HEK293 (cell line): Measurements from ENCODE around the gene IFNG.

Experiments used
- CTCF ChIA-PET: fragments of 350-600 bp; formaldehyde crosslinking; extraction: SDS; loops from one replicate; lab custom pipeline; 2021; ENCODE audit warnings: antibody characterized with exemption; lab: Yijun Ruan, JAX
- POLR2A ChIA-PET: fragments of 300-600 bp; formaldehyde crosslinking; extraction: SDS; loops from one replicate; lab custom pipeline; 2020; ENCODE audit warnings: antibody characterized with exemption, inconsistent platforms; lab: Yijun Ruan, JAX
- H3K27ac ChIP-seq: fragments of 200-500 bp; sonication (Bioruptor generic); 2 replicates; pipeline ENCODE4 v1.5.1; 2014; ENCODE audit warnings: low read depth, low read length, control low read depth, inconsistent platforms; ENCODE audit errors: extremely low read depth
- H3K36me3 ChIP-seq, 2 experiments: fragments of 200-500 bp in 1 of 2; sonication (Bioruptor generic) in 1 of 2; 1 replicate in 1 of 2; 2 replicates in 1 of 2; pipeline ENCODE4 v1.5.1; 2014 to 2017; ENCODE audit warnings: inconsistent platforms in 2 of 2, low read length in 2 of 2; ENCODE audit not compliant: control insufficient read depth in 2 of 2, insufficient read depth in 1 of 2
- H3K4me1 ChIP-seq: fragments of 200-500 bp; sonication (Bioruptor generic); 2 replicates; pipeline ENCODE4 v1.5.1; 2014; ENCODE audit warnings: mild to moderate bottlenecking, low read length, inconsistent platforms; ENCODE audit not compliant: control insufficient read depth, insufficient read depth
- H3K4me3 ChIP-seq: 2 replicates; pipeline ENCODE4 v1.5.1; 2011; ENCODE audit warnings: low read depth, mild to moderate bottlenecking, control low read depth, low read length, moderate library complexity
- H3K9me3 ChIP-seq: fragments of 200-500 bp; sonication (Bioruptor generic); 2 replicates; pipeline ENCODE4 v1.5.1; 2014; ENCODE audit warnings: low read depth, low read length, inconsistent platforms; ENCODE audit not compliant: control insufficient read depth, insufficient read depth
- BCL11B ChIP-seq: fragments of 450-650 bp; formaldehyde crosslinking; IDR thresholded peaks from 2 replicates; pipeline ENCODE4 v1.5.1; 2016; ENCODE audit warnings: low read depth, missing biosample characterization, missing genetic modification characterization
- EGR2 ChIP-seq: fragments of 450-650 bp; formaldehyde crosslinking; IDR thresholded peaks from 2 replicates; pipeline ENCODE4 v1.5.1; 2016; ENCODE audit warnings: low read depth, missing biosample characterization, missing genetic modification characterization
- HOXD13 ChIP-seq: sonication (generic); formaldehyde crosslinking; IDR thresholded peaks from 2 replicates; pipeline ENCODE4 v1.8.0; 2022; ENCODE audit warnings: missing genetic modification reagents, borderline replicate concordance
- PBX3 ChIP-seq: sonication (generic); formaldehyde crosslinking; IDR thresholded peaks from 2 replicates; pipeline ENCODE4 v1.8.1; 2022; ENCODE audit warnings: mild to moderate bottlenecking, moderate library complexity, missing genetic modification reagents
- PRDM4 ChIP-seq: fragments of 450-650 bp; formaldehyde crosslinking; IDR thresholded peaks from 2 replicates; pipeline ENCODE4 v1.5.1; 2017; ENCODE audit warnings: missing biosample characterization, missing genetic modification characterization
- SP3 ChIP-seq: fragments of 450-650 bp; formaldehyde crosslinking; IDR thresholded peaks from 2 replicates; pipeline ENCODE4 v1.5.1; 2016; ENCODE audit warnings: missing biosample characterization, missing genetic modification characterization
- TCF7L2 ChIP-seq: IDR thresholded peaks from 2 replicates; pipeline ENCODE4 v1.6.1; 2011; ENCODE audit warnings: low read depth, mild to moderate bottlenecking, inconsistent platforms, low read length, moderate library complexity, borderline replicate concordance
- WT1 ChIP-seq: fragments of 450-650 bp; formaldehyde crosslinking; IDR thresholded peaks from 2 replicates; pipeline ENCODE4 v1.5.1; 2016; ENCODE audit warnings: missing biosample characterization, missing genetic modification characterization
- ZBTB20 ChIP-seq: fragments of 450-650 bp; formaldehyde crosslinking; IDR thresholded peaks from 2 replicates; pipeline ENCODE4 v1.5.1; 2016; ENCODE audit warnings: missing biosample characterization, missing genetic modification characterization
- ZBTB21 ChIP-seq: fragments of 450-650 bp; formaldehyde crosslinking; IDR thresholded peaks from 2 replicates; pipeline ENCODE4 v1.5.1; 2017; ENCODE audit warnings: missing biosample characterization, missing genetic modification characterization
- ZFHX2 ChIP-seq: fragments of 450-650 bp; formaldehyde crosslinking; conservative IDR thresholded peaks from 2 replicates; pipeline ENCODE4 v1.5.1; 2016; ENCODE audit warnings: missing biosample characterization, missing genetic modification characterization
- ZFP37 ChIP-seq: fragments of 450-650 bp; formaldehyde crosslinking; IDR thresholded peaks from 2 replicates; pipeline ENCODE4 v1.5.1; 2016; ENCODE audit warnings: missing biosample characterization, missing genetic modification characterization
- ZNF114 ChIP-seq: fragments of 450-650 bp; formaldehyde crosslinking; IDR thresholded peaks from 2 replicates; pipeline ENCODE4 v1.5.0; 2017; ENCODE audit warnings: missing biosample characterization, missing genetic modification characterization
- ZNF157 ChIP-seq: fragments of 450-650 bp; formaldehyde crosslinking; IDR thresholded peaks from 2 replicates; pipeline ENCODE4 v1.5.1; 2016; ENCODE audit warnings: missing biosample characterization, missing genetic modification characterization
- ZNF18 ChIP-seq: fragments of 450-650 bp; formaldehyde crosslinking; IDR thresholded peaks from 2 replicates; pipeline ENCODE4 v1.5.1; 2016; ENCODE audit warnings: missing biosample characterization, missing genetic modification characterization
- ZNF214 ChIP-seq: fragments of 450-650 bp; formaldehyde crosslinking; IDR thresholded peaks from 2 replicates; pipeline ENCODE4 v1.5.1; 2017; ENCODE audit warnings: missing biosample characterization, mild to moderate bottlenecking, missing genetic modification characterization, borderline replicate concordance
- ZNF23 ChIP-seq: fragments of 450-650 bp; formaldehyde crosslinking; IDR thresholded peaks from 2 replicates; pipeline ENCODE4 v1.5.1; 2016; ENCODE audit warnings: missing biosample characterization, missing genetic modification characterization, borderline replicate concordance
- ZNF324 ChIP-seq: fragments of 450-650 bp; formaldehyde crosslinking; IDR thresholded peaks from 2 replicates; pipeline ENCODE4 v1.5.1; 2016; ENCODE audit warnings: missing biosample characterization, missing genetic modification characterization
- ZNF335 ChIP-seq: fragments of 450-650 bp; formaldehyde crosslinking; conservative IDR thresholded peaks from 2 replicates; pipeline ENCODE4 v1.5.1; 2016; ENCODE audit warnings: missing biosample characterization, missing genetic modification characterization
- ZNF350 ChIP-seq: fragments of 450-650 bp; formaldehyde crosslinking; IDR thresholded peaks from 2 replicates; pipeline ENCODE4 v1.5.0; 2017; ENCODE audit warnings: missing biosample characterization, mild to moderate bottlenecking, missing genetic modification characterization
- ZNF433 ChIP-seq: fragments of 450-650 bp; formaldehyde crosslinking; IDR thresholded peaks from 2 replicates; pipeline ENCODE4 v1.5.1; 2016; ENCODE audit warnings: missing biosample characterization, missing genetic modification characterization, low read depth
- ZNF510 ChIP-seq: fragments of 450-650 bp; formaldehyde crosslinking; IDR thresholded peaks from 2 replicates; pipeline ENCODE4 v1.5.1; 2018; ENCODE audit warnings: mild to moderate bottlenecking, missing genetic modification characterization, missing biosample characterization; ENCODE audit not compliant: insufficient replicate concordance
- ZNF549 ChIP-seq: fragments of 450-650 bp; IDR thresholded peaks from 2 replicates; pipeline ENCODE4 v1.5.1; 2018; ENCODE audit warnings: missing biosample characterization, missing genetic modification characterization, mild to moderate bottlenecking, inconsistent platforms, moderate library complexity
- ZNF645 ChIP-seq: fragments of 450-650 bp; formaldehyde crosslinking; IDR thresholded peaks from 2 replicates; pipeline ENCODE4; 2016; ENCODE audit warnings: missing biosample characterization, missing genetic modification characterization
- ZNF670 ChIP-seq: fragments of 450-650 bp; formaldehyde crosslinking; IDR thresholded peaks from 2 replicates; pipeline ENCODE4 v1.5.1; 2016; ENCODE audit warnings: missing biosample characterization, missing genetic modification characterization, low read depth
- ZNF677 ChIP-seq: fragments of 450-650 bp; IDR thresholded peaks from 2 replicates; pipeline ENCODE4 v1.5.0; 2018; ENCODE audit warnings: missing biosample characterization, mild to moderate bottlenecking, missing genetic modification characterization, moderate library complexity
- ZNF768 ChIP-seq: fragments of 450-650 bp; formaldehyde crosslinking; IDR thresholded peaks from 2 replicates; pipeline ENCODE4 v1.5.1; 2018; ENCODE audit warnings: missing biosample characterization, mild to moderate bottlenecking, missing genetic modification characterization
- ZNF792 ChIP-seq: fragments of 450-650 bp; formaldehyde crosslinking; IDR thresholded peaks from 2 replicates; pipeline ENCODE4 v1.5.1; 2016; ENCODE audit warnings: missing biosample characterization, missing genetic modification characterization
- ZSCAN30 ChIP-seq: fragments of 450-650 bp; IDR thresholded peaks from 2 replicates; pipeline ENCODE4 v1.5.1; 2018; ENCODE audit warnings: missing biosample characterization, mild to moderate bottlenecking, missing genetic modification characterization, moderate library complexity

IFNG gene

GRCh38 chr12:68117661-68118060 lies 41.9 kb downstream of the IFNG start (continued):
- no peak for TF ChIP-seq ZNF114 (tag by site-specific recombination)
- TF ChIP-seq, all 188 proteins: peak for 0

- no peak overlapping the region for H3K27ac ChIP-seq
- 0 out of 2 replicates have a peak, but pooled peaks cover 2% of the 10 kb centered on the region for H3K4me1 ChIP-seq
- H3K9me3 ChIP-seq: no peaks in the 10 kb centered on the region
- no peak for TF ChIP-seq PRDM4 (tag by site-specific recombination)
- no peak for TF ChIP-seq ZNF324 (tag by site-specific recombination)
- no peak for TF ChIP-seq ZSCAN30 (tag by site-specific recombination)
- TF ChIP-seq ZNF510 (tag by site-specific recombination): no peak
- TF ChIP-seq ZNF433 (tag by site-specific recombination): no peak
- TF ChIP-seq TCF7L2: no peak
- no peak for TF ChIP-seq ZFP37 (tag by site-specific recombination)
- TF ChIP-seq ZNF677 (tag by site-specific recombination): no peak
- no peak for TF ChIP-seq SP3 (tag by site-specific recombination)
- no peak for TF ChIP-seq WT1 (tag by site-specific recombination)
- TF ChIP-seq ZNF670 (tag by site-specific recombination): no peak
- TF ChIP-seq ZNF768: no peak
- no peak for TF ChIP-seq EGR2 (tag by site-specific recombination)
- no peak for TF ChIP-seq BCL11B (tag by site-specific recombination)
- no peak for TF ChIP-seq ZFHX2 (tag by site-specific recombination)
- ChIA-PET CTCF (interaction anchor here (0.6 to 1.2 kb wide), 2 partner anchors 9 to 108 kb away, joined by 3 read pairs; no protein-coding TSS in a partner anchor), POLR2A (no interaction called here)
- H3K4me3 ChIP-seq: no peak overlapping the region
- H3K36me3 ChIP-seq: no peaks in the 10 kb centered on the region
Observed at GRCh38 chr12:68115281-68115680, 44.3 kb downstream of the IFNG start.

GRCh38 chr12:68114606-68115005 lies 44.9 kb downstream of the IFNG start:
- H3K4me3 ChIP-seq: no peak overlapping the region
- CTCF ChIA-PET: interaction anchor here (0.6 to 1.7 kb wide), 11 partner anchors 8 to 205 kb away, joined by 3 to 10 read pairs (median 4); no protein-coding TSS in a partner anchor
- POLR2A ChIA-PET: no interaction called here
- H3K36me3 ChIP-seq: no peaks in the 10 kb centered on the region
- 0 out of 2 replicates have a peak, but pooled peaks cover 2% of the 10 kb centered on the region for H3K4me1 ChIP-seq
- no peak overlapping the region for H3K27ac ChIP-seq
- H3K9me3 ChIP-seq: no peaks in the 10 kb centered on the region
- TF ChIP-seq ZNF157 (tag by site-specific recombination) (no peak), ZNF792 (tag by site-specific recombination) (no peak), ZBTB20 (tag by site-specific recombination) (no peak), ZNF350 (no peak), ZNF645 (tag by site-specific recombination) (no peak), ZNF549 (no peak), ZNF335 (no peak), ZBTB21 (no peak), ZNF18 (tag by site-specific recombination) (no peak), HOXD13 (CRISPR knock-in tag) (no peak), PBX3 (no peak), ZNF23 (tag by site-specific recombination) (no peak), ZNF214 (tag by site-specific recombination) (no peak)
